Neural progenitor cell (in vitro differentiated cells): ENCODE data around the gene TPM3.
"Not testable (repeated sequence)": the region's sequence is repeated elsewhere in the genome, so short reads cannot be mapped to it uniquely, and the experiment has no call there.

Experiments used
- CTCF ChIP-seq: fragments of 200-600 bp; sonication (generic); IDR thresholded peaks from 2 replicates; pipeline ENCODE4 v1.5.1; 2017; ENCODE audit warnings: antibody characterized with exemption, mild to moderate bottlenecking
- EZH2 ChIP-seq: fragments of 200-600 bp; sonication (generic); IDR thresholded peaks from 2 replicates; pipeline ENCODE4 v1.6.1; 2017; ENCODE audit warnings: antibody characterized with exemption, mild to moderate bottlenecking, moderate library complexity

- TF ChIP-seq EZH2, CTCF: not testable (repeated sequence)
Measured at GRCh38 chr1:154231112-154231511, 39.2 kb upstream of the TPM3 start.
